Tibial artery (tissue), 4 donors: ENCODE data around the gene DPH5.

Experiments
- DNase-seq, 2 donors: peaks; one replicate each; pipeline ENCODE4 v3.0.0-alpha.2; 2019
- H3K27ac ChIP-seq, 2 donors: fragments of 200-600 bp; sonication (generic) in 1 of 2; 1 replicate in 1 of 2; 2 replicates in 1 of 2; pipeline ENCODE4 v1.5.1; 2018 to 2019; ENCODE audit warnings: mild to moderate bottlenecking in 1 of 2
- H3K27me3 ChIP-seq, 2 donors: fragments of 200-600 bp; sonication (generic) in 1 of 2; one replicate each; pipeline versions ENCODE4 v1.5.1 to v1.6.0; 2016 to 2019
- H3K36me3 ChIP-seq, 3 donors: fragments of 200-600 bp; sonication (generic) in 2 of 3; one replicate each; pipeline ENCODE4 v1.5.1; 2016 to 2019; ENCODE audit warnings: mild to moderate bottlenecking in 2 of 3
- H3K4me1 ChIP-seq, 4 donors: fragments of 200-600 bp; sonication (generic) in 2 of 4; 1 replicate in 3 of 4; 2 replicates in 1 of 4; pipeline ENCODE4 v1.5.1; 2016 to 2019
- H3K4me3 ChIP-seq, 2 donors: fragments of 200-600 bp; sonication (generic) in 1 of 2; 1 replicate in 1 of 2; 2 replicates in 1 of 2; pipeline ENCODE4 v1.5.1; 2018 to 2019; ENCODE audit warnings: mild to moderate bottlenecking in 2 of 2
- H3K9me3 ChIP-seq, 3 donors: fragments of 200-600 bp; sonication (generic) in 1 of 3; one replicate each; pipeline ENCODE4 v1.5.1; 2016 to 2019
- intact Hi-C: fragments of 100-400 bp; cut with DNase I; formaldehyde crosslinking; loops from one replicate; pipeline ENCODE4 v1.15.0; 2023; ENCODE audit warnings: low total_unique reads
- TF ChIP-seq, protein P1 (sequence below), 2 experiments: fragments of 200-600 bp in 1 of 2; fragments of 450-650 bp in 1 of 2; IDR thresholded peaks; one replicate each; pipeline ENCODE4 v1.5.1; 2017 to 2019; ENCODE audit warnings: antibody characterized with exemption in 2 of 2, mild to moderate bottlenecking in 1 of 2, moderate library complexity in 1 of 2

The DPH5 gene

DNA sequence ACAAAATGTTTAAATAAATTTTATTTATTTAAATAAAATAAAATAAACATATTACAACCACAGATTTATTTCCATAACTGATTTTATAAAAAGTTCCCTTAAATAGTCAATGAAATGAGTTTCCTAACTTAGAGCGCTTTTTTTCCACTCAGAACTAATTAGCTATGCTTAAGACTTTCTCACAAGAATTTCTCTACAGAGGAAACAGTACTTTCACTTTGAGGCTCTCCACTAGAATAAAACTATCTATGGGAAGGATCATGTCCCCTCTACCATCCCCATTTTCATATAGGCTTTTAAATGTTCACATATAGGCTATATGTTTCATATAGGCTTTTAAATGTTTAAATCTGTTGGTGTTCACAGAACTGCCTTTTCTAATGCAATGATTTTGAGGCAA is 40.0 kb upstream of the DPH5 start:
- DNase-seq: no peak
- Histone ChIP-seq H3K27me3 (no peaks in the 10 kb centered on the region), H3K27ac (no peak overlapping the region), H3K9me3 (no peaks in the 10 kb centered on the region), H3K36me3 (no peaks in the 10 kb centered on the region), H3K4me3 (no peak overlapping the region), H3K4me1 (no peaks in the 10 kb centered on the region)
- intact Hi-C loops: no loop called here
- TF ChIP-seq, protein P1, sequence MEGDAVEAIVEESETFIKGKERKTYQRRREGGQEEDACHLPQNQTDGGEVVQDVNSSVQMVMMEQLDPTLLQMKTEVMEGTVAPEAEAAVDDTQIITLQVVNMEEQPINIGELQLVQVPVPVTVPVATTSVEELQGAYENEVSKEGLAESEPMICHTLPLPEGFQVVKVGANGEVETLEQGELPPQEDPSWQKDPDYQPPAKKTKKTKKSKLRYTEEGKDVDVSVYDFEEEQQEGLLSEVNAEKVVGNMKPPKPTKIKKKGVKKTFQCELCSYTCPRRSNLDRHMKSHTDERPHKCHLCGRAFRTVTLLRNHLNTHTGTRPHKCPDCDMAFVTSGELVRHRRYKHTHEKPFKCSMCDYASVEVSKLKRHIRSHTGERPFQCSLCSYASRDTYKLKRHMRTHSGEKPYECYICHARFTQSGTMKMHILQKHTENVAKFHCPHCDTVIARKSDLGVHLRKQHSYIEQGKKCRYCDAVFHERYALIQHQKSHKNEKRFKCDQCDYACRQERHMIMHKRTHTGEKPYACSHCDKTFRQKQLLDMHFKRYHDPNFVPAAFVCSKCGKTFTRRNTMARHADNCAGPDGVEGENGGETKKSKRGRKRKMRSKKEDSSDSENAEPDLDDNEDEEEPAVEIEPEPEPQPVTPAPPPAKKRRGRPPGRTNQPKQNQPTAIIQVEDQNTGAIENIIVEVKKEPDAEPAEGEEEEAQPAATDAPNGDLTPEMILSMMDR (IDR thresholded peaks at IDR 0.05): no peak

DNA sequence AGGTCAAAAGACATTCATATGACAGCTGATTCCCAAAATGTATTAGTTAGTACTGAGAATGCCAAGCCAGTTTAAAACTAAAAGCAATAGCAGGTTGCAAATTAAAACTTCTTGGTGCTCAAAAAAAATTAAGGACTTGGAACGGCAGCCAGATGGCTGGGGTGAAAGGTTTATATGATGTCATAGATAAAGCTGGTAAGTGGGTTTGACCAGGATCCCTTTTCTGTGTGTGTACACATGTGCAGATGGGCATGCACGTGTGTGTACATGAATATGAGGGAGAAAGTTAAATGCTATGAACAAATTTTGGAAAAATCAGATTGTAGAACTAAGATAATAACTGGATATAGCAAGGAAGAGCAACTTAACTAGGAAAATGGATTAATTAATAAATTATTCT is 39.1 kb upstream of the DPH5 start:
- intact Hi-C loops: no loop called here
- H3K36me3 ChIP-seq: no peaks in the 10 kb centered on the region
- no peaks in the 10 kb centered on the region for H3K9me3 ChIP-seq
- no peak overlapping the region for H3K27ac ChIP-seq
- no peak overlapping the region for H3K4me3 ChIP-seq
- no peak for DNase-seq
- H3K27me3 ChIP-seq: no peaks in the 10 kb centered on the region
- no peaks in the 10 kb centered on the region for H3K4me1 ChIP-seq
- TF ChIP-seq, protein P1 (IDR thresholded peaks at IDR 0.05): no peak

DNA sequence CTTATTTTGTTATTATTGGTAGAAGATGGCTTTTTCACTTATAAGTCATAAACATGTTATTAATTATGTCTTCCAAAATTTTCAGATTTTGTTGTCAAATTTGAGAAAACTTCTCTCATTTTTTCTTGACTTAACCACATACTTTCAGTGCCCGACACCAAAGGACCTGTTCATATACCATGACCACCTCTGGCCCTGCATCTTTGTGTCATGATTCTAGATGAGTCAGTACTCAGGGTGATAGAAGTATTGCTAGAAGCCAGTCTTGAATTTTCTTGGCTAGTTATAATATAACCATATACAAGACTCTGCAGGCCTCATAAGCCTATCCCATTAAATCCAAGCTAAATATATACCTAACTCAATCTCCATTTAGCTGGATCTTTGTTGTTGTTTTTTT is 35.4 kb upstream of the DPH5 start:
- Histone ChIP-seq H3K27ac (no peak overlapping the region), H3K36me3 (no peaks in the 10 kb centered on the region), H3K9me3 (no peaks in the 10 kb centered on the region), H3K27me3 (no peaks in the 10 kb centered on the region), H3K4me3 (no peak overlapping the region), H3K4me1 (no peaks in the 10 kb centered on the region)
- DNase-seq: no peak
- TF ChIP-seq, protein P1 (IDR thresholded peaks at IDR 0.05): no peak
- intact Hi-C loops: no loop called here

DNA sequence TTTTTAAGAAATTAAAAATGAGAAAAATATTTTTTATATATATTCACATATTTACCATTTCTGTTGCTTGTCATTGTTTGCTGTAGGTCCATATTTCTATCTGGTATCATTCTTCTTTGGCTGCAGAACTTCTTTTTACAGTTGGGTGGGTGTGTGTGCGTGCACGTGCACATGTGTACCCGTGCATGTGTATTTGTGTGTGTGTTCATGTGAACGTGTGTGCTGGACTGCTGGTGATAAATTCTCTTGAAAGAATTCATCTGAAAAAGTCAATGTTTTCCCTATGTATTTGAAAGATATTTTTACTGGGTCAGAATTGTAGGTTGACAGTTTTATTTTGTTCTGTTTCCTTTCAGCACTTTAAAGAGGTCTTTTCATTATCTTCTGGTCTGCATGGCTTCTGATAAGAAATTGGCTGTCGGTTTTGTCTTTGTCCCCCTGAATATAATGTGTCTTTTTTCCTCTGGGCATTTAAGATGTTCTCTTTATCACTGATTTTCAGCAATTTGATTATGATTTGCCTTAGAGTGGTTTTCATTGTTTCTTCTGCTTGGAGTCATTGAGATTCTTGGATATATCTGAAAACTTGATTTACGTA is 34.5 kb upstream of the DPH5 start:
- H3K4me3 ChIP-seq: no peak overlapping the region
- TF ChIP-seq, protein P1 (IDR thresholded peaks at IDR 0.05): no peak
- intact Hi-C loops: no loop called here
- no peak overlapping the region for H3K27ac ChIP-seq
- no peaks in the 10 kb centered on the region for H3K9me3 ChIP-seq
- no peaks in the 10 kb centered on the region for H3K4me1 ChIP-seq
- H3K27me3 ChIP-seq: no peaks in the 10 kb centered on the region
- no peak for DNase-seq
- no peaks in the 10 kb centered on the region for H3K36me3 ChIP-seq

DNA sequence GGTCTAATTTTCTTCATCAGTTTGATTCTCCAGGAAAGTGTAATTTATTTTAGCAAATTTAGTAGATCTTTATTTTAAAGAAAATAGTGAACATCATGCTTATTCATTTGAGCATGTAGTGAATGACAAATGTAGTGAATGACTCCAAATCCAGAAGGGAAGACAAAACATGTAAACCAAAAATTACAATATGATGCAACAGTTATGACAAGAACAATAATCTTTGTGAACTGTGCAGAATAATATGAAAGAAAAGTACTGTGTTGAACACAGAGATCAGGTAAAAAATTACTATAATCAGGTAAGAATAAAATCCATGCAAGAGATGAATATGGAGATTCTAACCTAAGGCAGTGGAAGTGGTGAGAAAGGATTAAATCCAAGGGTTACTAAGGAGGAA is 30.0 kb upstream of the DPH5 start:
- Histone ChIP-seq H3K36me3 (no peaks in the 10 kb centered on the region), H3K27me3 (no peaks in the 10 kb centered on the region), H3K27ac (no peak overlapping the region), H3K9me3 (no peaks in the 10 kb centered on the region), H3K4me1 (no peaks in the 10 kb centered on the region), H3K4me3 (no peak overlapping the region)
- TF ChIP-seq, protein P1 (IDR thresholded peaks at IDR 0.05): no peak
- no peak for DNase-seq
- intact Hi-C loops: no loop called here
